Measurements from ENCODE around the gene TEKTIP1. TPM values are rescaled to one million over a fixed set of nuclear protein-coding genes. Genes with fewer than 3 reads are reported as not detected.

Gene TEKTIP1
- total and polyA plus RNA-seq, 9 of the 15 experiments (the other 6 are each of a cell fraction or from before 2014, with no cell fraction given), result 0.66 TPM; not detected in 8

DNA sequence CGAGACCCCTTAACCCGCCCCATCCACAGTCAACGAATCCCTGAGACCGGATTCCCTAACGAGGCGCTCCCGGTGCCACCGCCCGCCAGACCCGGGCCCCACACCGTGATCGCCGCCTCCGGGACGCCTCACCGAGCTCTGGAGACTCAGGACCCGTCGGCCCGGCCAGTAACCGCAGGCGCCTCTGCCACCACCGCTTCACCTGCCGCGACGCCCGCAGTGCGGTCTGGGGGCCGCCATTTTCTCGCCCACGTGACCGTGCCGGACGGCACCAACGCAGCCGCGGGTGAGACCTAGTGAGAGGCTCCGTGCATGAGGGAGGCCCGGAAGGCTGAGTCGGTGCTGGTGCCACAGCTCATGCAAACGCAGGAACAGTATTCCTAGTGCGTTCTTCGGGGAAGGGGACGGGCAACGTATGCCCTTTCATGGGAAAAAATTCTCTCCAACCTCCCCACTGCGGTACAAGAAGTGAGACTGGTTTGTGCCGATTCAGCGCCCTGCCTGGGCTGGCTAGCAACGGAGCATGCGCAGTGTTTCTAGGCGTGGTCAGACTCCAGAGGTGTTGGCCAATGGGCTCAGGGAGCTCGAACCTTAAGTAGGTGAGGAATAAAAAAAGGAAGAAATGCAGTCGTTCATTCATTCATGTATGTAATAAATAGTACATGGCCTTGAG, 38.4 kb upstream of the TEKTIP1 start, which contains the start of gene DOHH (continued):
- peak; percentile 67; the same call in 1 of the 2 replicates for TF ChIP-seq MIER1 (IDR thresholded peaks at IDR 0.05; ENCODE audit: low read depth)
- no peak for TF ChIP-seq SPI1 (IDR thresholded peaks at IDR 0.05; ENCODE audit: borderline replicate concordance, low read depth, low read length)
- TF ChIP-seq MITF (IDR thresholded peaks at IDR 0.05), result peak; percentile 55; the same call in 1 of the 2 replicates
- no peak for TF ChIP-seq CBX5 (IDR thresholded peaks at IDR 0.05; ENCODE audit: borderline replicate concordance, low read depth)
- TF ChIP-seq SMARCA4 (IDR thresholded peaks at IDR 0.05), result no peak
- TF ChIP-seq ZNF224 (CRISPR knock-in tag; IDR thresholded peaks at IDR 0.05), result no peak
- peak; percentile 47 for TF ChIP-seq MEIS2 (IDR thresholded peaks at IDR 0.05; ENCODE audit: partially characterized antibody)
- TF ChIP-seq FOXK1 (CRISPR knock-in tag; IDR thresholded peaks at IDR 0.05; ENCODE audit: borderline replicate concordance), result 0 out of 2 replicates have a peak, but pooled peaks have one; percentile 39
- 0 out of 2 replicates have a peak, but pooled peaks have one; percentile 85 for TF ChIP-seq ZBTB43 (CRISPR knock-in tag; IDR thresholded peaks at IDR 0.05)
- TF ChIP-seq HOMEZ (CRISPR knock-in tag; IDR thresholded peaks at IDR 0.05), result no peak
- no peak for TF ChIP-seq ZNF785 (CRISPR knock-in tag; IDR thresholded peaks at IDR 0.05)
- TF ChIP-seq, protein P1, sequence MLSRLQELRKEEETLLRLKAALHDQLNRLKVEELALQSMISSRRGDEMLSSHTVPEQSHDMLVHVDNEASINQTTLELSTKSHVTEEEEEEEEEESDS (CRISPR knock-in tag; IDR thresholded peaks at IDR 0.05), result no peak
- TF ChIP-seq, protein P2, sequence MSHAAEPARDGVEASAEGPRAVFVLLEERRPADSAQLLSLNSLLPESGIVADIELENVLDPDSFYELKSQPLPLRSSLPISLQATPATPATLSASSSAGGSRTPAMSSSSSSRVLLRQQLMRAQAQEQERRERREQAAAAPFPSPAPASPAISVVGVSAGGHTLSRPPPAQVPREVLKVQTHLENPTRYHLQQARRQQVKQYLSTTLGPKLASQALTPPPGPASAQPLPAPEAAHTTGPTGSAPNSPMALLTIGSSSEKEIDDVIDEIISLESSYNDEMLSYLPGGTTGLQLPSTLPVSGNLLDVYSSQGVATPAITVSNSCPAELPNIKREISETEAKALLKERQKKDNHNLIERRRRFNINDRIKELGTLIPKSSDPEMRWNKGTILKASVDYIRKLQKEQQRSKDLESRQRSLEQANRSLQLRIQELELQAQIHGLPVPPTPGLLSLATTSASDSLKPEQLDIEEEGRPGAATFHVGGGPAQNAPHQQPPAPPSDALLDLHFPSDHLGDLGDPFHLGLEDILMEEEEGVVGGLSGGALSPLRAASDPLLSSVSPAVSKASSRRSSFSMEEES (CRISPR knock-in tag; IDR thresholded peaks at IDR 0.05), result peak; percentile 97
- peak; percentile 35; the same call in 1 of the 2 replicates for TF ChIP-seq TCF7 (IDR thresholded peaks at IDR 0.05; ENCODE audit: borderline replicate concordance)
- TF ChIP-seq RBBP5 (IDR thresholded peaks at IDR 0.05; ENCODE audit: borderline replicate concordance, insufficient read depth, low read length, poor library complexity, severe bottlenecking), result peak; percentile 99
- TF ChIP-seq TARDBP (IDR thresholded peaks at IDR 0.05), result peak; percentile 39; the same call in 1 of the 2 replicates
- no peak for TF ChIP-seq SNRNP70 (optimal IDR thresholded peaks at IDR 0.05; ENCODE audit: low read depth, low read length)
- TF ChIP-seq RNF2 (IDR thresholded peaks at IDR 0.05), result peak; percentile 93
- TF ChIP-seq, protein P3, sequence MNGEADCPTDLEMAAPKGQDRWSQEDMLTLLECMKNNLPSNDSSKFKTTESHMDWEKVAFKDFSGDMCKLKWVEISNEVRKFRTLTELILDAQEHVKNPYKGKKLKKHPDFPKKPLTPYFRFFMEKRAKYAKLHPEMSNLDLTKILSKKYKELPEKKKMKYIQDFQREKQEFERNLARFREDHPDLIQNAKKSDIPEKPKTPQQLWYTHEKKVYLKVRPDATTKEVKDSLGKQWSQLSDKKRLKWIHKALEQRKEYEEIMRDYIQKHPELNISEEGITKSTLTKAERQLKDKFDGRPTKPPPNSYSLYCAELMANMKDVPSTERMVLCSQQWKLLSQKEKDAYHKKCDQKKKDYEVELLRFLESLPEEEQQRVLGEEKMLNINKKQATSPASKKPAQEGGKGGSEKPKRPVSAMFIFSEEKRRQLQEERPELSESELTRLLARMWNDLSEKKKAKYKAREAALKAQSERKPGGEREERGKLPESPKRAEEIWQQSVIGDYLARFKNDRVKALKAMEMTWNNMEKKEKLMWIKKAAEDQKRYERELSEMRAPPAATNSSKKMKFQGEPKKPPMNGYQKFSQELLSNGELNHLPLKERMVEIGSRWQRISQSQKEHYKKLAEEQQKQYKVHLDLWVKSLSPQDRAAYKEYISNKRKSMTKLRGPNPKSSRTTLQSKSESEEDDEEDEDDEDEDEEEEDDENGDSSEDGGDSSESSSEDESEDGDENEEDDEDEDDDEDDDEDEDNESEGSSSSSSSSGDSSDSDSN (IDR thresholded peaks at IDR 0.05; ENCODE audit: borderline replicate concordance in 1 of 2, low read depth in 2 of 2, low read length in 2 of 2), result 0 out of 4 replicates have a peak, but pooled peaks of 1 of the 2 experiments have one; percentile 9
- no peak for TF ChIP-seq SRSF7 (optimal IDR thresholded peaks at IDR 0.05; ENCODE audit: low read depth, low read length)

All from K562 (cell line).